Prostate gland (tissue), 2 donors: Measurements from ENCODE around the gene DOCK7. TPM values are rescaled to one million over a fixed set of nuclear protein-coding genes. Genes with fewer than 3 reads are reported as not detected.
"Not testable (repeated sequence)": the region's sequence is repeated elsewhere in the genome, so short reads cannot be mapped to it uniquely, and the experiment has no call there.

Experiments
- DNase-seq: peaks from one replicate; pipeline ENCODE4 v3.0.0-alpha.2; 2019; ENCODE audit warnings: low spot score
- H3K27ac ChIP-seq, 2 donors: fragments of 200-600 bp; sonication (generic); 2 replicates each; pipeline ENCODE4 v1.5.1; 2017 to 2019
- H3K27me3 ChIP-seq: fragments of 200-600 bp; sonication (generic); replicated peaks from 2 replicates; pipeline ENCODE4 v1.5.1; 2019; ENCODE audit not compliant: insufficient read depth
- H3K36me3 ChIP-seq, 2 donors: fragments of 200-600 bp; sonication (generic); 1 replicate in 1 of 2; 2 replicates in 1 of 2; pipeline versions ENCODE4 v1.5.1 to v1.8.1; 2017 to 2019
- H3K4me1 ChIP-seq: fragments of 200-600 bp; sonication (generic); replicated peaks from 2 replicates; pipeline ENCODE4 v1.5.1; 2019
- H3K4me3 ChIP-seq, 2 donors: fragments of 200-600 bp; sonication (generic); 2 replicates each; pipeline ENCODE4 v1.5.1; 2017 to 2019
- H3K9me3 ChIP-seq: fragments of 200-600 bp; sonication (generic); 2 replicates; pipeline ENCODE4 v1.5.1; 2017
- POLR2A ChIP-seq: fragments of 450-650 bp; IDR thresholded peaks from one replicate; pipeline ENCODE4 v1.6.1; 2016; ENCODE audit warnings: antibody characterized with exemption, mild to moderate bottlenecking
- POLR2AphosphoS5 ChIP-seq: sonication (generic); formaldehyde crosslinking; IDR thresholded peaks from one replicate; pipeline ENCODE4 v1.6.1; 2017; ENCODE audit warnings: antibody characterized with exemption
- WGBS: methylation state at CpG from one replicate; pipeline ENCODE4 v1.1.5; 2018; 5-methylcytosine and 5-hydroxymethylcytosine counted together
- intact Hi-C: fragments of 100-400 bp; cut with DNase I; formaldehyde crosslinking; loops from one replicate; pipeline ENCODE4 v1.14.2; 2022
- total RNA-seq, 2 donors: library from RNA; depleted of rRNA; stranded (reverse); fragments of >200 nt; gene quantifications; one replicate each; pipeline ENCODE4 v1.1.0, GENCODE V29; 2016
- TF ChIP-seq, protein P1 (sequence below), 4 experiments: fragments of 200-600 bp in 2 of 4; fragments of 450-650 bp in 2 of 4; sonication (generic) in 2 of 4; IDR thresholded peaks; 1 replicate in 3 of 4; 2 replicates in 1 of 4; pipeline ENCODE4 v1.5.1; 2016 to 2019; ENCODE audit warnings: antibody characterized with exemption in 4 of 4, mild to moderate bottlenecking in 2 of 4, moderate library complexity in 2 of 4

The DOCK7 gene
- total RNA-seq, 2 donors from 2014 or later: 43.4 to 56.4 TPM

DNA sequence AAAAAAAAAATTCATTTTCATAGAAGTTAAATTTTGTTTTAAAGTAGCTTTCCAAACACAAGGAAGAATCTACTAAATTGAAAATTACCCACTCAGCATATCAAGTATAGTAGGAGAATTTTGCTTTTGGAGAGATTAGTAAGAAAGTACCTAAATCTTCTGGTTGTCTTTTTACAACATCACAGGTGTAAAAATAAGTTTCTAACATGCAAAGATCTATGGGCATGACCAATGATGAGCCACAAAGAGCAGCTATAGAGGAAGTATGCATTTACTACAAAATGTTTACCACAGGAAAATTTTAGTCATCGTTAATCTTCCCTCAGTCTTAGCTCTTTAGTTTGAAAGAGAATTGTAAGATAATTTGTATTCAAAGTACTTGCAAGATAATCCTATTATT, 62.8 kb downstream of the DOCK7 start:
- Histone ChIP-seq H3K4me1 (no peaks in the 10 kb centered on the region), H3K9me3 (no peaks in the 10 kb centered on the region), H3K4me3 (no peak overlapping the region), H3K27ac (no peak overlapping the region), H3K27me3 (no peaks in the 10 kb centered on the region), H3K36me3 (no peaks in the 10 kb centered on the region)
- intact Hi-C loops: no loop called here
- DNase-seq: no peak
- TF ChIP-seq POLR2A (no peak), POLR2AphosphoS5 (no peak)
- TF ChIP-seq, protein P1, sequence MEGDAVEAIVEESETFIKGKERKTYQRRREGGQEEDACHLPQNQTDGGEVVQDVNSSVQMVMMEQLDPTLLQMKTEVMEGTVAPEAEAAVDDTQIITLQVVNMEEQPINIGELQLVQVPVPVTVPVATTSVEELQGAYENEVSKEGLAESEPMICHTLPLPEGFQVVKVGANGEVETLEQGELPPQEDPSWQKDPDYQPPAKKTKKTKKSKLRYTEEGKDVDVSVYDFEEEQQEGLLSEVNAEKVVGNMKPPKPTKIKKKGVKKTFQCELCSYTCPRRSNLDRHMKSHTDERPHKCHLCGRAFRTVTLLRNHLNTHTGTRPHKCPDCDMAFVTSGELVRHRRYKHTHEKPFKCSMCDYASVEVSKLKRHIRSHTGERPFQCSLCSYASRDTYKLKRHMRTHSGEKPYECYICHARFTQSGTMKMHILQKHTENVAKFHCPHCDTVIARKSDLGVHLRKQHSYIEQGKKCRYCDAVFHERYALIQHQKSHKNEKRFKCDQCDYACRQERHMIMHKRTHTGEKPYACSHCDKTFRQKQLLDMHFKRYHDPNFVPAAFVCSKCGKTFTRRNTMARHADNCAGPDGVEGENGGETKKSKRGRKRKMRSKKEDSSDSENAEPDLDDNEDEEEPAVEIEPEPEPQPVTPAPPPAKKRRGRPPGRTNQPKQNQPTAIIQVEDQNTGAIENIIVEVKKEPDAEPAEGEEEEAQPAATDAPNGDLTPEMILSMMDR (IDR thresholded peaks at IDR 0.05): no peak
- 56% methylated on average over 1 of the region's 1 CpG for WGBS

DNA sequence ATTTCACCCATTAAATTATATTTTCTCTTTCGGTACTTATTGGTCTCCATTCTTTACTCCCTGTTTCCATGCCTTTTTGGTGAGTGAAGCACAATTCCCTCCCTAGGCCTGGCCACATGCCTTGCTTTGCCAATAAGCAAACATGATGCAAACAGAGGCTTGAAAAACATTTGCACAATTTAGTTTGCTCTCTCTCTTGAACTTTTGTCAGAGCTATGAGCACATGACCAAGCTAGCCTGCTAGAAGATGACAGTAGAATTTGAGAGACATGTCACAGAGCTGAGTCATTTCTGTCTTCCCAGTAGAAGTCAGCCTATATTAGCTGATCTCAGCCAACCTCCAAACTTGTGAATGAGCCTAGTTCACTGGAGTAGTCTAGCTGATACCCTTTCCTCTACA, 66.3 kb downstream of the DOCK7 start:
- DNase-seq: no peak
- H3K4me1 ChIP-seq: no peaks in the 10 kb centered on the region
- WGBS: 97% methylated on average over 1 of the region's 1 CpG
- H3K4me3 ChIP-seq: no peak overlapping the region
- no peaks in the 10 kb centered on the region for H3K27me3 ChIP-seq
- peak; percentile 27 for TF ChIP-seq POLR2AphosphoS5
- TF ChIP-seq, protein P1 (IDR thresholded peaks at IDR 0.05): no peak
- H3K9me3 ChIP-seq: no peaks in the 10 kb centered on the region
- intact Hi-C loops: no loop called here
- no peaks in the 10 kb centered on the region for H3K36me3 ChIP-seq
- no peak overlapping the region for H3K27ac ChIP-seq

DNA sequence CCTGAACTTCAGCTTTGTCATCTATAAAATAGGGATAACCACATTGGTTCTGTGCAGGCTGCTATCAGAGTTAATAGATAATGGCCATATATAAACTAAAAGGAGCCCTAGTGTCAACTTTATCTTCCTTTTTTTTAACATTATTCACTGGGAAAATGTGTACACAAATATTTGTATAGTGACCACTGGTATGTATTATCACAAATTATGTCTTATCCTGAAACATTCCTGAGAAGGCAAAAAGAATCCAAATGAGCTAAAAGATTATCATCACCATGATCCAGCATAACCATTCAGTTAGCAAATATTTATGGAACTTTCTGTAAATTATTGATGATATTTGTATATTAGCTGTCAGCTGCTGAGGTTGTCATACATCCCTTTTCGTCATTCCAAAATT, 74.3 kb downstream of the DOCK7 start:
- Histone ChIP-seq H3K4me3 (no peak overlapping the region), H3K27ac (no peak overlapping the region), H3K27me3 (no peaks in the 10 kb centered on the region), H3K9me3 (no peaks in the 10 kb centered on the region), H3K36me3 (no peaks in the 10 kb centered on the region), H3K4me1 (no peaks in the 10 kb centered on the region)
- TF ChIP-seq POLR2AphosphoS5 (no peak), POLR2A (no peak)
- TF ChIP-seq, protein P1 (IDR thresholded peaks at IDR 0.05): no peak
- 71% methylated on average over 1 of the region's 1 CpG for WGBS
- DNase-seq: no peak
- intact Hi-C loops: no loop called here

DNA sequence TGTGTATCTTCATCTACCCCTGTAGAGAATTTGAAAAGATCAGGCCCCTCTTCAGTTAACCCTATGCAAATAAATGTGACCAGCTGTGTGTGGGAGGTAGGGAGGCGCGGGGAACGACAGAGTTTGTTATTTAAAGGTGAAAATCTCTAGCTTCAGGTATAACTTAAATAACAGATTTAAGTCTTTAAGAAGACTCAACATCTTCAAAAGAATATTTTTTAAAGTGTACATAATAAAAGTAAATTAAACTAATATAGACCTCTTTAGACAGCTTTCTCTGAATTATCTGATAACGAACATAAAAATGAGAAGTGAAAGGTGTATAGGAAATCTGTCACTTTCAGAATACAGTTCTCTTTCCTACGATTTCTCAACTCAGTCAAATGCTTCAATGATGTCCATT, 74.9 kb downstream of the DOCK7 start:
- WGBS: 83% methylated on average over 5 of the region's 5 CpGs
- intact Hi-C loops: no loop called here
- H3K27me3 ChIP-seq: no peaks in the 10 kb centered on the region

DNA sequence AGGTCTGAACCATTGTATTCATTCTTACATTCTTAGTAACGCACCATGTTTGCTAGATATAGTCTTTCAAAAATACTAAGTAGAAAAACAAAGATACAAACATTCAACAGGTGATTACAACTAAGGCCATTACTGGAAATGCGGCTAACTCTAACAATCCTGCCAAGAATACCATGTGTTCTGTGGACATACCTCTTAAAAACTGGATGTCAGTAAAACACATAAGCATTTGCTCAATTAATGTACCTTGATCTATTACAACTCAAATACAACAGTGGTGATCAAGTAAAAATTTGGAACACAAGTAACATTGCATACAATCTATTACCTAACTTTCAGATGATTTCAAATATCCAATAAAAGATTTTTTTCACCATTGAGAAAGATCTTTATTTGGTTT, 75.4 kb downstream of the DOCK7 start:
- H3K9me3 ChIP-seq: no peaks in the 10 kb centered on the region
- H3K36me3 ChIP-seq: no peaks in the 10 kb centered on the region
- DNase-seq: no peak
- WGBS: 88% methylated on average over 2 of the region's 2 CpGs
- TF ChIP-seq POLR2AphosphoS5 (no peak), POLR2A (no peak)
- TF ChIP-seq, protein P1 (IDR thresholded peaks at IDR 0.05): no peak
- no peaks in the 10 kb centered on the region for H3K4me1 ChIP-seq
- H3K27ac ChIP-seq: no peak overlapping the region
- no peaks in the 10 kb centered on the region for H3K27me3 ChIP-seq
- H3K4me3 ChIP-seq: no peak overlapping the region
- intact Hi-C loops: no loop called here

More for the DNA sequence above, 74.9 kb downstream of the DOCK7 start:
- no peak for DNase-seq
- no peak overlapping the region for H3K27ac ChIP-seq
- TF ChIP-seq POLR2AphosphoS5 (no peak), POLR2A (no peak)
- TF ChIP-seq, protein P1 (IDR thresholded peaks at IDR 0.05): no peak
- no peaks in the 10 kb centered on the region for H3K9me3 ChIP-seq
- no peaks in the 10 kb centered on the region for H3K36me3 ChIP-seq
- no peak overlapping the region for H3K4me3 ChIP-seq
- no peaks in the 10 kb centered on the region for H3K4me1 ChIP-seq

DNA sequence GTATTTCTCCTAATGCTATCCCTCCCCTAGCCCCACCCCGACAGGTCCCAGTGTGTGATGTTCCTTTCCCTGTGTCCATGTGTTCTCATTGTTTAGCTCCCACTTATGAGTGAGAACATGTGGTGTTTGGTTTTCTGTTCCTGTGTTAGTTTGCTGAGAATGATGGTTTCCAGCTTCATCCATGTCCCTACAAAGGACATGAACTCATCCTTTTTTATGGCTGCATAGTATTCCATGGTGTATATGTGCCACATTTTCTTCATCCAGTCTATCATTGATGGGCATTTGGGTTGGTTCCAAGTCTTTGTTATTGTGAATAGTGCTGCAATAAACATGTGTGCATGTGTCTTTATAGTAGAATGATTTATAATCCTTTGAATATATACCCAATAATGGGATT, 77.6 kb downstream of the DOCK7 start:
- H3K27ac ChIP-seq, H3K4me3 ChIP-seq, H3K9me3 ChIP-seq, H3K36me3 ChIP-seq, H3K4me1 ChIP-seq, DNase-seq, H3K27me3 ChIP-seq, intact Hi-C loops: not testable (repeated sequence)
- 96% methylated on average over 1 of the region's 1 CpG for WGBS
